GM12878 (cell line): Measurements from ENCODE around the gene RIPPLY3. TPM values are rescaled to one million over a fixed set of nuclear protein-coding genes. Genes with fewer than 3 reads are reported as not detected.
"Not testable (repeated sequence)": the region's sequence is repeated elsewhere in the genome, so short reads cannot be mapped to it uniquely, and the experiment has no call there.

Experiments
- ATAC-seq: fragments of 200-7000 bp; cut with Tn5 transposase; 3 replicates; pipeline ENCODE4 v1.9.1; 2020; ENCODE audit warnings: mild to moderate bottlenecking, moderate library complexity
- BruUV-seq: library from RNA; stranded (reverse); fragments of 400-500 nt; replicated peaks from 2 replicates; lab custom pipeline; 2021; lab: Mats Ljungman, UMichigan
- CTCF ChIA-PET: fragments of 300-600 bp; sonication (Branson Sonifier 250); formaldehyde crosslinking; extraction: SDS; loops from one replicate; lab custom pipeline; 2021; ENCODE audit warnings: inconsistent platforms; lab: Yijun Ruan, JAX
- POLR2A ChIA-PET: fragments of 350-600 bp; formaldehyde crosslinking; extraction: SDS; loops from one replicate; lab custom pipeline; 2021; ENCODE audit warnings: inconsistent platforms; lab: Charles Lee
- RAD21 ChIA-PET: fragments of 300-600 bp; sonication (Branson Sonifier 250); formaldehyde crosslinking; loops from one replicate; lab custom pipeline; 2023; ENCODE audit warnings: antibody characterized with exemption; ENCODE audit not compliant: unreplicated experiment; lab: Charles Lee
- SMC1A ChIA-PET: fragments of 300-600 bp; sonication (Branson Sonifier 250); formaldehyde crosslinking; loops from one replicate; lab custom pipeline; 2023; ENCODE audit not compliant: unreplicated experiment, uncharacterized antibody; lab: Charles Lee
- DNase-seq: peaks from one replicate; pipeline ENCODE4 v3.0.0-alpha.2; 2011; ENCODE audit warnings: low read depth, low spot score
- FAIRE-seq: peaks from 3 replicates; lab custom pipeline; 2011; peaks lifted over from hg19 to GRCh38; lab: Jason Lieb, UNC
- H2AFZ ChIP-seq: 2 replicates; pipeline ENCODE4 v1.6.0; 2011; ENCODE audit warnings: low read depth, low read length, control low read depth; ENCODE audit not compliant: control insufficient read depth
- H3K27ac ChIP-seq: 2 replicates; pipeline ENCODE4 v1.5.1; 2011; ENCODE audit warnings: control low read depth; ENCODE audit not compliant: control insufficient read depth, insufficient read depth
- H3K27me3 ChIP-seq, 2 experiments: replicated peaks in 1 of 2; 2 replicates each; pipeline versions ENCODE4 v1.6.0 to v1.6.1; 2011; ENCODE audit warnings: low read length in 1 of 2; ENCODE audit not compliant: control insufficient read depth in 2 of 2, insufficient read depth in 2 of 2
- H3K36me3 ChIP-seq, 2 experiments: 2 replicates each; pipeline ENCODE4 v1.5.1; 2011; ENCODE audit warnings: low read length in 1 of 2; ENCODE audit not compliant: control insufficient read depth in 2 of 2, insufficient read depth in 2 of 2
- H3K4me1 ChIP-seq: 2 replicates; pipeline ENCODE4 v1.6.1; 2011; ENCODE audit warnings: mild to moderate bottlenecking, low read length, moderate library complexity, mixed read lengths; ENCODE audit not compliant: control insufficient read depth, insufficient read depth
- H3K4me2 ChIP-seq: 2 replicates; pipeline ENCODE4 v1.6.0; 2011; ENCODE audit warnings: control low read depth; ENCODE audit not compliant: control insufficient read depth, insufficient read depth
- H3K4me3 ChIP-seq: fragments of 200-600 bp; sonication (generic); 2 replicates; pipeline ENCODE4 v1.5.1; 2016
- H3K79me2 ChIP-seq: 2 replicates; pipeline ENCODE4 v1.6.0; 2011; ENCODE audit warnings: low read length; ENCODE audit not compliant: control insufficient read depth, insufficient read depth
- H3K9ac ChIP-seq: 2 replicates; pipeline ENCODE4 v1.8.0; 2011; ENCODE audit warnings: low read length, control low read depth, mixed read lengths; ENCODE audit not compliant: control insufficient read depth, insufficient read depth
- H3K9me3 ChIP-seq: replicated peaks from 3 replicates; pipeline ENCODE4 v1.5.1; 2011; ENCODE audit warnings: mild to moderate bottlenecking, low read length; ENCODE audit not compliant: control insufficient read depth, insufficient read depth
- H4K20me1 ChIP-seq: 2 replicates; pipeline ENCODE4 v1.6.0; 2011; ENCODE audit not compliant: control insufficient read depth, insufficient read depth
- BACH1 ChIP-seq: fragments of 450-650 bp; IDR thresholded peaks from 2 replicates; pipeline ENCODE4 v1.6.1; 2017; ENCODE audit warnings: mild to moderate bottlenecking, borderline replicate concordance
- CBFB ChIP-seq: IDR thresholded peaks from 2 replicates; pipeline ENCODE4 v1.6.1; 2016; ENCODE audit warnings: antibody characterized with exemption, low read depth
- CREM ChIP-seq: IDR thresholded peaks from 2 replicates; pipeline ENCODE4 v1.6.1; 2014; ENCODE audit warnings: antibody characterized with exemption, low read depth
- GABPA ChIP-seq: IDR thresholded peaks from 2 replicates; pipeline ENCODE4 v1.6.1; 2014; ENCODE audit warnings: antibody characterized with exemption, low read depth, mild to moderate bottlenecking, inconsistent platforms
- HDAC2 ChIP-seq: fragments of 200-600 bp; sonication (generic); IDR thresholded peaks from 2 replicates; pipeline ENCODE4 v1.6.1; 2017
- IKZF1 ChIP-seq: fragments of 450-650 bp; conservative IDR thresholded peaks from 2 replicates; pipeline ENCODE4 v1.6.1; 2017; ENCODE audit warnings: antibody characterized with exemption, mild to moderate bottlenecking
- NBN ChIP-seq: fragments of 450-650 bp; IDR thresholded peaks from 2 replicates; pipeline ENCODE4 v1.6.1; 2016
- NFYB ChIP-seq: IDR thresholded peaks from 2 replicates; pipeline ENCODE4 v1.6.1; 2011; ENCODE audit warnings: low read depth, mild to moderate bottlenecking, low read length, improper control_type of control experiment, moderate library complexity; ENCODE audit not compliant: insufficient read depth
- RBBP5 ChIP-seq: fragments of 200-600 bp; sonication (generic); conservative IDR thresholded peaks from 2 replicates; pipeline ENCODE4 v1.6.1; 2016
- SMAD1 ChIP-seq: fragments of 450-650 bp; IDR thresholded peaks from 2 replicates; pipeline ENCODE4 v1.6.1; 2018; ENCODE audit warnings: mild to moderate bottlenecking, low read depth; ENCODE audit not compliant: partially characterized antibody
- SMC3 ChIP-seq: IDR thresholded peaks from 2 replicates; pipeline ENCODE4 v1.6.1; 2011; ENCODE audit warnings: low read length, improper control_type of control experiment, borderline replicate concordance
- SREBF1 ChIP-seq: IDR thresholded peaks from 2 replicates; pipeline ENCODE4 v1.6.1; 2012; ENCODE audit warnings: mild to moderate bottlenecking, low read length
- ZNF24 ChIP-seq: fragments of 450-650 bp; IDR thresholded peaks from 2 replicates; pipeline ENCODE4 v1.6.1; 2017; ENCODE audit warnings: antibody characterized with exemption, mild to moderate bottlenecking
- ZSCAN29 ChIP-seq: fragments of 450-650 bp; IDR thresholded peaks from 2 replicates; pipeline ENCODE4 v1.6.1; 2017; ENCODE audit warnings: mild to moderate bottlenecking, moderate library complexity
- ZZZ3 ChIP-seq: IDR thresholded peaks from 2 replicates; pipeline ENCODE4 v1.6.1; 2011; ENCODE audit warnings: low read depth; ENCODE audit not compliant: control insufficient read depth, insufficient read length
- WGBS: methylation state at CpG from one replicate; pipeline ENCODE4 v1.1.6; 2016; ENCODE audit warnings: low lambda C conversion rate; ENCODE audit not compliant: insufficient replicate concordance, insufficient coverage; ENCODE audit errors: missing lambda C conversion rate; 5-methylcytosine and 5-hydroxymethylcytosine counted together
- in situ Hi-C: fragments of 300-500 bp; cut with MboI; formaldehyde crosslinking; loops from 9 replicates; pipeline ENCODE4 v1.14.3; 2018; ENCODE audit warnings: mixed read lengths
- intact Hi-C: fragments of 100-400 bp; cut with micrococcal nuclease; formaldehyde crosslinking; loops from one replicate; pipeline ENCODE4 v1.14.2; 2022; ENCODE audit not compliant: unreplicated experiment
- polyA plus RNA-seq, 11 experiments: library from polyadenylated mRNA; depleted of rRNA in 4 of 11; unstranded in 6 of 11; stranded (reverse) in 5 of 11; fragments of >200 nt; fragmentation: Nextera tagmentation in 4 of 11; fragmentation: Illumina TruSeq in 1 of 11; extraction: Ambion mirVana in 4 of 11; extraction: Trizol in 1 of 11; gene quantifications; 1 replicate in 1 of 11; 2 replicates in 10 of 11; pipeline versions ENCODE4 v1.2.1 to v1.2.3, GENCODE V29; 2011 to 2016; ENCODE audit warnings: inconsistent platforms in 2 of 11, missing spikeins in 2 of 11, low read depth in 1 of 11
- total RNA-seq, 4 experiments: library from RNA; depleted of rRNA in 3 of 4; stranded (reverse); fragments of >200 nt in 3 of 4; fragmentation: Illumina TruSeq in 1 of 4; extraction: Trizol in 1 of 4; gene quantifications; 2 replicates each; pipeline versions ENCODE4 v1.2.1 to v1.2.3, GENCODE V29; 2013 to 2021

The RIPPLY3 gene
- total and polyA plus RNA-seq, 10 of the 15 experiments (the other 5 are each of a cell fraction or from before 2014, with no cell fraction given), result not detected

- FAIRE-seq (no peak), ATAC-seq (no peak)
- RAD21 ChIA-PET, result interaction anchor here (2.4 kb wide), 1 partner anchor 24 kb away, joined by 7 read pairs; no protein-coding TSS in a partner anchor
- no peak overlapping the region for H3K9ac ChIP-seq
- H3K4me2 ChIP-seq, result no peak overlapping the region
- no peak for TF ChIP-seq HDAC2
- no peak for TF ChIP-seq CBFB
- no peak for TF ChIP-seq GABPA
- TF ChIP-seq NBN, result no peak
- no peak for TF ChIP-seq ZNF24
- TF ChIP-seq RBBP5, result no peak
- TF ChIP-seq ZSCAN29, result no peak
- no peak for TF ChIP-seq IKZF1
- no peak for TF ChIP-seq SMC3
- TF ChIP-seq SREBF1, result no peak
- TF ChIP-seq ZZZ3, result no peak
- TF ChIP-seq SMAD1, result no peak
- TF ChIP-seq CREM, result no peak
- TF ChIP-seq NFYB, result no peak
- TF ChIP-seq BACH1, result no peak
- TF ChIP-seq, all 136 proteins: peak for 0
- no peaks in the 10 kb centered on the region for H3K4me1 ChIP-seq
- DNase-seq, result no peak
- no peaks in the 10 kb centered on the region for H3K36me3 ChIP-seq
- POLR2A ChIA-PET, result no interaction called here
- no peaks in the 10 kb centered on the region for H3K79me2 ChIP-seq
- no peak overlapping the region for H3K27ac ChIP-seq
- SMC1A ChIA-PET, result interaction anchor here (0.7 kb wide), 1 partner anchor 837 kb away, joined by 3 read pairs; no protein-coding TSS in a partner anchor
- in situ Hi-C loops (no loop called here), intact Hi-C loops (loop anchor here (5.0 kb wide), 1 partner anchor 76 kb away; no protein-coding TSS in a partner anchor)
- no peak overlapping the region for H2AFZ ChIP-seq
- CTCF ChIA-PET, result interaction anchor here (0.9 to 2.2 kb wide), 2 partner anchors 12 to 69 kb away, joined by 3 to 10 read pairs; no protein-coding TSS in a partner anchor
- H3K9me3 ChIP-seq, result no peaks in the 10 kb centered on the region; the same call in 2 of the 3 replicates
- no TSS peak for BruUV-seq
- 40% methylated on average over 3 of the region's 3 CpGs for WGBS
- H3K4me3 ChIP-seq, result no peak overlapping the region
- no peaks in the 10 kb centered on the region for H4K20me1 ChIP-seq
- peaks cover 2 to 4% of the 10 kb centered on the region in 2 experiments; a peak in 1 of 4 replicates for H3K27me3 ChIP-seq
These were observed 5.1 kb upstream of the RIPPLY3 start for GRCh38 chr21:37001441-37001840.

- H3K9ac ChIP-seq, H3K4me3 ChIP-seq, H3K27ac ChIP-seq, CTCF ChIA-PET, H3K4me2 ChIP-seq, BruUV-seq, RAD21 ChIA-PET, H3K79me2 ChIP-seq, H4K20me1 ChIP-seq, H3K36me3 ChIP-seq, in situ Hi-C loops, FAIRE-seq, H2AFZ ChIP-seq, H3K4me1 ChIP-seq, SMC1A ChIA-PET, H3K9me3 ChIP-seq, DNase-seq, ATAC-seq, H3K27me3 ChIP-seq, POLR2A ChIA-PET: not testable (repeated sequence)
- WGBS, result 84% methylated on average over 12 of the region's 12 CpGs
- intact Hi-C loops, result loop anchor here (5.0 kb wide), 1 partner anchor 74 kb away; no protein-coding TSS in a partner anchor
These were observed 3.7 kb upstream of the RIPPLY3 start for GRCh38 chr21:37002851-37003250.
